ENCODE measurements around the gene PPCDC.

The PPCDC gene

DNA sequence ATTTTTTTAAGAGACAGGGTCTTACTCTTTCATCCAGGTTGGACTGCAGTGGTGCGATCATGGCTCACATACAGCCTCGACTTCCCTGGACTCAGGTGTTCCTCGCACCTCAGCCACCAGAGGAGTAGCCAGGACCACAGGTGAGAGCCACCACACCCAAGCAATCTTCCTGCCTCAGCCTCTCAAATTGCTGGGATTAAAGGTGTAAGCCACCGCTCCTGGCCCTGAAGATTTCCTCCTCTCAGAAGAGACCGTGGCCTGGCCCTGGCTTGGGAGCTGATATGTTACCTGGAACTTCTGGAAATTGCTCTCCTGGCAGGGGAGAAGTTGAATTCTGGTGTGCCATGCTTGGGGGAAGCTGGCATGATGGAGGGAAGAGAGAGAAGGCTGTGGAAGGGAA lies 36.2 kb downstream of the PPCDC start:
- TF ChIP-seq GATA3 (IDR thresholded peaks at IDR 0.05; ENCODE audit: low read depth, low read length) = no peak

DNA sequence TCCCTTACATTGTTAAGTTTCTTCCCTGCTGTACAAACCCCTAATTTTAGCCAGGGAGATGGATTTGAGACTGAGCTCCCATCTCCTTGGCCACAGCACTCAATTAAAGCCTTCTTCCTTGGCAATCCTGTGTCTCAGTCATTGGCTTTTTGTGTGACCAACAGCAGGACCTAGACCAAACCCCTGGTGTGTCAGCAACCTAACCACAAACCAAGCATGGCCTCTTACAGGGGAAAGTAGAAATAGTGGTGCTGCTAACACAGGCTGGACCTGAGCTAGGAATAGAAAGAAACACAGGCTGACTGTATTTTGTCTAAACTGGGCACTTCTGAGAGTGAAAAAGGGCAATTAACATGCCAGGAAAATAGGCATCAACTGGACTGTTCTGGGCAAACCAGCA lies 37.9 kb downstream of the PPCDC start:
- no peak for TF ChIP-seq GATA3 (IDR thresholded peaks at IDR 0.05; ENCODE audit: low read depth, low read length)
- TF ChIP-seq GATA2 (IDR thresholded peaks at IDR 0.05; ENCODE audit: low read depth, low read length) = no peak

DNA sequence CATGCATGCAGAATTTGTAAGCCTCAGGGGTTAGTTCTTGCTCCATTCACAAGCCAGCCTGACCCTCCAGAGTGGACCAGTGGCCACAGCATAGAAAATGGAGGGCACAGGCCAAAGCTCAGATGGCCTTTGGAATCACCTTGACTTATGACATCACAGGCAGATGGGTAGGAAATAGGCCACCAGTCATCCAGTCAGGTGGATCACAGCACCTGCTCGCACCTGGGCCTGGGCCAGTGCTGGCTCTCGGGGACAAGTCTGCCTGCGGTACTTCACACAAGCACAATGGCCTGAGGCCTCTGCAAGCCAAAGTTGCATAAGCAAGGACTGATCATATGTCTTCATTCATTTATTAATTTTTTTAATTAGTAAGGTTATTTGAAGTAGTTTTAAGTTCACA lies 39.3 kb downstream of the PPCDC start:
- TF ChIP-seq GATA2 (IDR thresholded peaks at IDR 0.05; ENCODE audit: low read depth, low read length) (no peak), GATA3 (IDR thresholded peaks at IDR 0.05; ENCODE audit: low read depth, low read length) (no peak)

DNA sequence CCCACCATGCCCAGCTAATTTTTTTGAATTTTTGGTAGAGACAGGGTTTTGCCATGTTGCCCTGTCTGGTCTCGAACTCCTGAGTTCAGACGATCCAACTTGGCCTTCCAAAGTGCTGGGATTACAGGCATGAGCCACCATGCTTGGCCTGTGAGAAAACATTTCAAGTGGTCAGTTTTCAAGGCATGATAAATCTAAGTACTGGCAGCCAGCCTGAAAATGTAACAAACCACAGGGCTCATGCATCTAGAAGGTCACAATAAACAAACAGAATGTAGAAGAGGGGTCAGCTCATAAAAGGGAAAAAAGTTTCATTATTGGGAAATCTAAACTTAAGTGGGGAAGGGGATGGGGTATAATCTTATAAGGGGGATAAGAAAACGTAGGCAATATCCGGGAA lies 39.9 kb downstream of the PPCDC start:
- TF ChIP-seq GATA2 (IDR thresholded peaks at IDR 0.05; ENCODE audit: low read depth, low read length) = no peak
- no peak for TF ChIP-seq GATA3 (IDR thresholded peaks at IDR 0.05; ENCODE audit: low read depth, low read length)

DNA sequence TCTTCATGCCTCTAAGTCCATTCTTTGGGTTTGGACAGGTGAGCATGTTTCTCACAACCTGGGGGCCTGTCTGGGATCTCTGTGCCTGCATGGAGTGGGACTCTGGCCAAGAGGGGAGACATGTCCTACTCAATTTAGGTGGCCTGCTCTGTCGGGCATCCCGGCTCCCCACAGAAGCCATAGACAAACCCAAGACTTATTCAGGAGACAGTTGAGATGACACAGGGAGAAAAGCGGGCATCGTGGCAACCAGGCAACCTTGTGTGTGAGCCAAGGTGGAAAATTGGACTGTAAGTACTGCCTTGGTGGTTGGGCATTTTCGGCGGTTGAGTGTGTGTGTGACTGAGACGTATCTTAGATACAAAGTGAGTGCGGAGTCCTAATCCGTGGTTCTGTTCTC lies 40.5 kb downstream of the PPCDC start:
- TF ChIP-seq GATA2 (IDR thresholded peaks at IDR 0.05; ENCODE audit: low read depth, low read length) = no peak

DNA sequence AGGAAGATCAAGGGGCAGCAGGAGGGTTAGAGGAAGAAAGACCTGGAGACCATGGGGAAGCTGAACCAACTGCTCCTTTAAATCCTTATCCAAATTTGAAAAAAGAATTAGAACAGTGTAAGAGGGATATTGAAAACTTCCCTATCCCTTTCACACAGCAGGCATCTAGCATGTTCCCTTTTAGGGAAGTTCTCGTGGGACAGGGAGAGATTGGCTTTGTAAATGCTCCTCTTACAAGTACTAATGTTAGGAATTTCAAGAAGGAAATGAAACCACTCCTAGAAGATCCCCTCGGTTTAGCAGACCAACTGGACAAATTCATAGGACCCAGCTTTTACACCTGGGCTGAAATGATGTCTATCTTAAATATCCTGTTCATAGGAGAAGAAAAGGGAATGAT lies 41.5 kb downstream of the PPCDC start:
- no peak for TF ChIP-seq GATA2 (IDR thresholded peaks at IDR 0.05; ENCODE audit: low read depth, low read length)
- TF ChIP-seq GATA3 (IDR thresholded peaks at IDR 0.05; ENCODE audit: low read depth, low read length) = no peak

DNA sequence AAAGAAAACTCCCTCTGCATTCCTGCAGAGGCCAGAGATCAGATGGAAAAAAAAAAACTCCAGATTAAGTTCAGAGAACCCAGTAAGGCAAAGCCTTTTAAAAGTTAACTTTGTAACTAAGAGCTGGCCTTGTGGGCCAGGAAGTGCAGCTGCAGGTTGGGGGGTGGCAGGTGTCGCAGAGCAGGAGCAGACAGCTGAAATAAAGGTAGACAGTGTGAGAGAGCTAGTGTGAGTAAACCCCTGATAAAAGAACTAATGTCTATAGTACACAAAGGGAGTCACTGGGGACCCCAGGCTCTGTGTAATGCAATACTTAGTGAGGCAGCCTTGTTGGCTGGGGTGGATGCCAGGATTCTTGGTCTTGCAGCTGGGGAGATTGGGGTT lies 42.1 kb downstream of the PPCDC start:
- TF ChIP-seq GATA3 (IDR thresholded peaks at IDR 0.05; ENCODE audit: low read depth, low read length) = no peak
- no peak for TF ChIP-seq GATA2 (IDR thresholded peaks at IDR 0.05; ENCODE audit: low read depth, low read length)

DNA sequence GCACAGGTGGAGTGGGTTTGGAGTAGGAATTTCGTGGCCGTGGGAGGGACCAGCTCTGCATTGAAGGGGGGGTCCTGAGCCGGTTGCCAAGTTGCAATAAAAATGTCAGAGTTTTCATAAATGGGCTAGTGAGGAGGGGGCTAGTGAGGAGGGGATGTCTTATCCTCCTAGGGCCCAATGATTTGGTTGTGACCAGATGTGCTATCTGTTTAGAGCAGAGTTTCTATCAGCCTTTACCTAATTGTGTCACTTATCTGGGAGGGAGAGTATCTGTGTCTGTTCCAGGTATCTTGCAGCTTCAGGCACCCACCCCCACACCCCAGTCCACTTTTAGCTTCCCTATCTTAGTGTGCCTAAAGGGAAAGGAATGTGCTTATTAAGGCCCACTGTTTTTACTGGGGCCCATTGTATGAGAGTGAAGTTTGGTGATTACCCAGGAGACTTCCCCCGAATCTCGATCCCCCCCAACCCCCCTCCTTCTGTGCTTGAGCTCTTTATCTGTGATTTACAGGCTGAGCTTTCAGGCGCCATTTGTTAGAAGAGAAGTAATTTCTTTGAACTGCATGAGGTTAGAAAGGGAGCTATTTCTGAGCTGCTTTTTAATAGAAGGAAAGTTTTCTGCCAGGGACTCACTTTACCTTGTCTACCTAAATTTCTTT lies 42.6 kb downstream of the PPCDC start:
- TF ChIP-seq GATA2 (IDR thresholded peaks at IDR 0.05; ENCODE audit: low read depth, low read length) = no peak
- TF ChIP-seq GATA3 (IDR thresholded peaks at IDR 0.05; ENCODE audit: low read depth, low read length) = no peak

DNA sequence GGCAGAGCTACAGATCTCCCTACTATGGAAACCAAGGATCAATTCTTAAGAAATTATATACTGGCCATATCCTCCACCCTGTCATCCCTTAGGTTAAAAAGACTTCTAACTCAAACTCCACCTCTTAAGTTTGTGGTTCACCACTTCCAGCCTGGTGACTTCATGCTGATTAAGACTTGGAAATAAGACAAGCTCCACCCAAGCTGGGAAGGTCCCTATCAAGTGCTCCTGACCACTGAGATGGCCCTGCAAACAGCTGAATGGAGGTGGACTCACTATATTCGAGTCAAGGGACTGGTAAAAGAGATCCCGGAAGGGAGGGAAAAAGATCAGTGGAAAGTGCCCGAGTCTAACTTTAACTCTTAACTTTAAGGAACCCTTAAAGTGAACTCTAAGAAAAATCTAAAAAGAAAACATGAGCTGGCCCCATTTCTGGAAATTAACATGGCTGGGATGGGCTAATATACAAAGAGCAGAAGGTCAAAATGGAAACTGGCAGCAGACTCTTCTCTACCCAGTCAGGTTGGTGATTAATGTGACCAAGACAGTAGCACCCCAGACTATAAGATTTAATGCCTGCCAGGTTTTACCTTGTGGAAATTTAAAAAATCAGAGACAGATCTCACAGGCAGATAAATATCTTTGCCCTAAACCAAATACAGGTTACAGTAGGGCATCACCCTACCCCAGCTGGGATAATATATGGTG lies 43.9 kb downstream of the PPCDC start:
- TF ChIP-seq GATA2 (IDR thresholded peaks at IDR 0.05; ENCODE audit: low read depth, low read length) (no peak), GATA3 (IDR thresholded peaks at IDR 0.05; ENCODE audit: low read depth, low read length) (no peak)

DNA sequence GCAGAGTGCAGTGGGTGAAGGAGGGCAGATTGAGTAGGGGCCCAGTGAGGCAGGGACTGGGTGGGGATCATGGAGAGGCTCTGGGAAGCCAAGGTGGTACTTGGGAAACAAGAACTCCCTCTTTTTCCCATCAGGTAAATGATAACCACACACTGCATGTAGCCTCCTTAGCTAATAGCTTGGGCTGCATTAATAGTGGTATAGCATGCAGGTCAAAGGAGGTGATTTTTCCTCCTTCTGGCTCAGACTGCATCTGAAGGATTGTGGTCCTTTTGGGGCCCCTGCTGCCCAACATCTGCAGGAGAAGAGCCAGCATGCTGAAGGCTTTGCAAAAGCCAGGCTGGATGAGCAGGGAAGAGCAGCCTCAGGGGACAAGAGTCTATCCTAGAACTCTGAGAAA lies 45.4 kb downstream of the PPCDC start:
- TF ChIP-seq GATA3 (IDR thresholded peaks at IDR 0.05; ENCODE audit: low read depth, low read length) = no peak
- no peak for TF ChIP-seq GATA2 (IDR thresholded peaks at IDR 0.05; ENCODE audit: low read depth, low read length)

DNA sequence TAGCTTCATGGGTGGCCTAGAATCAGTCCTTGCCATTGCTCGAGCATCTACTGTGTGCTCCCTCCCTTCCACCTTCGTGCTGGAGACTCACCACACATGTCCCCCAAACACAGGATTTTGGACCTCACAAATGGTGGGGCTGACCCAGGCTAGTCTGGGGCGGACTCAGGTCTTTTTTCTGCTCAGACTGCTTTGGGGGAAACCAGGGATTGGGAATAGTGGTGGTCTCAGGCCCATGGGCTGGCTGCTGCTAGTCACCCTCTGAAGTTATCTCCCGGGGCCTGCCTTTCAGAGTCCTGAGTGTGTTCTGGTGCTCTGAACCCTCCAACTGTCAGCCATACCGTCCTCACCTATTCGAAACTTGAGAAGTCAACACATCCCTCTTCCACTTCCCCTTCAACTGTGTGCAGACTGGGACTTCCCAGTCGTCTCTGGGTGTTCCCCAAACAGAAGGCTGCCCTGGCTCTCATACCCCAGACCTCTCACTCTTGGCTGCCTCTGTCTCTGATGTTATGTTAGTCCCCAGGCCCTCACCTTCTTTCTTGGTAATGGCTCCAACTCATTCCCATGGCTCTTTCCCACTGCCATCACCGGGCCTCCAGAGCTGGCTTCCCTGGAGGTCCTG lies 46.0 kb downstream of the PPCDC start:
- no peak for TF ChIP-seq GATA2 (IDR thresholded peaks at IDR 0.05; ENCODE audit: low read depth, low read length)
- no peak for TF ChIP-seq GATA3 (IDR thresholded peaks at IDR 0.05; ENCODE audit: low read depth, low read length)

DNA sequence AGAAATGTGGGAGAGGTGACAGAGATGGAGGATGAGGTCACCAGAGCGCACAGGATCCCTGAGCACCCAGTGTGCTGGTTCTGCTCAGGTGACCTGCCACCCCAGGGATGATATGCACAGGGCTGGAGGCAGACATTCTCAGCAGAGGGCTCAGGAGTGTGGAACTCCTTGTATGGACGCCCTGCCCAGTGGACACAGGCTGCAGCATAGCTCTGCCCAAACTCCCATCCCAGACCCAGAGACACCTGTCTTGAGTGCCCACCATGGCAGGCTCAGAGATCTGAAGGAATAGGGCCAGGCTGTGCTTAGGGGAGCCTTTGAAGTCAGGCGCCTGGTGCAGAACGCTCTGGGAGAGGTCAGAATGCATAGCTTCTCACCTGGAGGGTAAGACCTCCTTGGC lies 47.3 kb downstream of the PPCDC start:
- TF ChIP-seq GATA2 (IDR thresholded peaks at IDR 0.05; ENCODE audit: low read depth, low read length) (no peak), GATA3 (IDR thresholded peaks at IDR 0.05; ENCODE audit: low read depth, low read length) (no peak)

DNA sequence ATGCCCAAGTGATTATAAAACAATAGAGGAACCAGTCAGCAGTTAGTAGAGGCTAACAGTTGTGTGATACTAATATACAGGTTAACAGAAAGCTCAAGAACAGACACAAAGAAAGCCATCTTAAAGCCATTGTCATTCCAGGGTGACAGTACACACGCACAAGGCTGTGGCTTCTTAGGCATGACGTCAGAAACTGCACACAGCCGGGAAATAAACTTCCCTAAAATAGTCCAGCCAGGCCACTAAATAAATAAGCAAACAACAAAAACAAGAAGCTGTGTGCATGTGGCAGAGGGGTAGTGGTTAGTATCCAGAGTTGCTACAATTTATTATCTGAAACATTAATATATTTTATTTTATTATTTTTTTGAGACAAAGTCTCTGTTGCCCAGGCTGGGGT lies 49.8 kb downstream of the PPCDC start:
- TF ChIP-seq GATA3 (IDR thresholded peaks at IDR 0.05; ENCODE audit: low read depth, low read length) = no peak

DNA sequence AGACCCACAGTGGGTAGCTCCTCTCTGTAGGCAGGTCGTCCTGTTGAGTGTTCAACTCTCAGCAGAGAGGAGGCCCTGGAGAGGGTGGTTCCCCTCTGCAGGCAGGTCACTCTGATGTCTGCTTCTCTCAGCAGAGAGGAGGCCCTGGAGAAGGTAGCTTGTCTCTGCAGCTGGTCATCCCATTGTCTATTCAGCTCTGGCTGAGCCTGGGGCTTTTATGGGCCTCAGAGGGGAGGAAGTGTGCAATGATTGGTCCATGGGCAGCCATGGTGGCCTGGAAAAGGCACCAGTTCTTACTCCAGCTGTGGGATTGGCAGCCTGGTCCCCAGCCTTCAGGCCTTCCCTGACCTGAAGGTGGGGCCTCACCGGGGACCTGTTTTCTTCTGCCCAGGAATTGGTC lies 52.9 kb downstream of the PPCDC start:
- TF ChIP-seq GATA3 (IDR thresholded peaks at IDR 0.05; ENCODE audit: low read depth, low read length) (no peak), GATA2 (IDR thresholded peaks at IDR 0.05; ENCODE audit: low read depth, low read length) (no peak)

DNA sequence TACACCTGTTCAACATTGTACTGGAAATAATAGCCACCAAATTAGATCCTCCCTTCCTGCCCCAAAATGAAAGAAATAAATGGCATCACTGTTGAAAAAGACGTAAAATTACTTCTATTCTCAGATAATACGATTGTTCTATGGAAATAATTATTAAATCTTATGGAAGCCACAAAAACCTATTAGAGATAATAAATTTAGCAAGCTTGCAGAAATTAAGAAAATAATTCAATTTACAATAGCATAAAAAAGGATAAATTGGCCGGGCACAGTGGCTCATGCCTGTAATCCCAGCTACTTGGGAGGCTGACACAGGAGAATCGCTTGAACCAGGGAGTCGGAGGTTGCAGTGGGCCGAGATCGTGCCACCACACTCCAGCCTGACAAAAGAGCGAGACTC lies 57.8 kb downstream of the PPCDC start:
- TF ChIP-seq GATA2 (IDR thresholded peaks at IDR 0.05; ENCODE audit: low read depth, low read length) (no peak), GATA3 (IDR thresholded peaks at IDR 0.05; ENCODE audit: low read depth, low read length) (no peak)

Data from SH-SY5Y (cell line).